Right lobe of liver (tissue), 6 donors: ENCODE data around the gene PARVB. TPM values are rescaled to one million over a fixed set of nuclear protein-coding genes. Genes with fewer than 3 reads are reported as not detected.
A peak's percentile ranks its signal among the peaks of the same experiment; 100 is the strongest.

Source experiments
- ATAC-seq, 4 donors: fragments of 200-7000 bp; cut with Tn5 transposase; one replicate each; pipeline ENCODE4 v1.9.1; 2020; ENCODE audit warnings: mild to moderate bottlenecking in 4 of 4, moderate library complexity in 4 of 4
- DNase-seq, 3 donors: peaks; one replicate each; pipeline ENCODE4 v3.0.0-alpha.2; 2020
- H3K27ac ChIP-seq, 3 donors: fragments of 200-600 bp; one replicate each; pipeline ENCODE4 v1.8.0; 2022
- H3K27me3 ChIP-seq, 2 donors: fragments of 200-600 bp; one replicate each; pipeline ENCODE4 v1.8.0; 2022
- H3K36me3 ChIP-seq, 4 donors: fragments of 200-600 bp; sonication (generic) in 1 of 4; one replicate each; pipeline versions ENCODE4 v1.5.1 to v1.8.0; 2017 to 2022; ENCODE audit warnings: control low read depth in 1 of 4
- H3K4me1 ChIP-seq, 4 donors: fragments of 200-600 bp; sonication (generic) in 1 of 4; one replicate each; pipeline versions ENCODE4 v1.5.1 to v1.8.0; 2017 to 2022; ENCODE audit warnings: control low read depth in 1 of 4
- H3K4me3 ChIP-seq, 3 donors: fragments of 200-600 bp; one replicate each; pipeline ENCODE4 v1.8.0; 2022
- H3K9me3 ChIP-seq, 4 donors: fragments of 200-600 bp; sonication (generic) in 1 of 4; one replicate each; pipeline versions ENCODE4 v1.5.1 to v1.8.0; 2017 to 2022; ENCODE audit warnings: control low read depth in 1 of 4
- POLR2A ChIP-seq: fragments of 450-650 bp; IDR thresholded peaks from one replicate; pipeline ENCODE4 v1.6.1; 2017; ENCODE audit warnings: antibody characterized with exemption, mild to moderate bottlenecking
- WGBS: methylation state at CpG from one replicate; pipeline ENCODE4 v1.1.6; 2018; ENCODE audit warnings: low coverage, low lambda C conversion rate; ENCODE audit not compliant: insufficient coverage; ENCODE audit errors: missing lambda C conversion rate; 5-methylcytosine and 5-hydroxymethylcytosine counted together
- intact Hi-C, 2 donors: fragments of 100-400 bp; cut with DNase I; formaldehyde crosslinking; loops; one replicate each; pipeline versions ENCODE4 v1.11.2 to v1.14.1; 2022
- total RNA-seq, 6 experiments: library from RNA; depleted of rRNA in 2 of 6; stranded (reverse); fragments of >200 nt in 2 of 6; fragmentation: NEBNext Ultra II Directional in 3 of 6; extraction: Animal tissue kit (Norgen Biotek cat#: 25700) in 3 of 6; gene quantifications; one replicate each; pipeline versions ENCODE4 v1.1.0 to v1.2.4, GENCODE V29; 2016 to 2023
- TF ChIP-seq, protein P1 (sequence below), 4 donors: fragments of 200-600 bp in 3 of 4; fragments of 450-650 bp in 1 of 4; IDR thresholded peaks; one replicate each; pipeline versions ENCODE4 v1.5.1 to v1.8.0; 2016 to 2022; ENCODE audit warnings: antibody characterized with exemption in 4 of 4, mild to moderate bottlenecking in 2 of 4
- donor health status: DM: no; HTN: yes; CAD: no.
- donor health status: DM: no; HTN: no; CAD: no.
- donor health status: DM: no; HTN: no; CAD: no.
- donor health status: DM: no; HTN: yes; CAD: no.
- donor health status: DM: no; HTN: yes; CAD: no.

The PARVB gene
- total RNA-seq, 6 experiments from 2014 or later: 14.2 to 21.3 (median 15.2) TPM

GRCh38 chr22:44042249-44043218 lies 18.4 kb downstream of the PARVB start:
- H3K27me3 ChIP-seq: no peaks in the 10 kb centered on the region
- no peaks in the 10 kb centered on the region for H3K9me3 ChIP-seq
- ATAC-seq: no peak
- H3K27ac ChIP-seq: no peak overlapping the region
- no peak for TF ChIP-seq POLR2A
- TF ChIP-seq, protein P1, sequence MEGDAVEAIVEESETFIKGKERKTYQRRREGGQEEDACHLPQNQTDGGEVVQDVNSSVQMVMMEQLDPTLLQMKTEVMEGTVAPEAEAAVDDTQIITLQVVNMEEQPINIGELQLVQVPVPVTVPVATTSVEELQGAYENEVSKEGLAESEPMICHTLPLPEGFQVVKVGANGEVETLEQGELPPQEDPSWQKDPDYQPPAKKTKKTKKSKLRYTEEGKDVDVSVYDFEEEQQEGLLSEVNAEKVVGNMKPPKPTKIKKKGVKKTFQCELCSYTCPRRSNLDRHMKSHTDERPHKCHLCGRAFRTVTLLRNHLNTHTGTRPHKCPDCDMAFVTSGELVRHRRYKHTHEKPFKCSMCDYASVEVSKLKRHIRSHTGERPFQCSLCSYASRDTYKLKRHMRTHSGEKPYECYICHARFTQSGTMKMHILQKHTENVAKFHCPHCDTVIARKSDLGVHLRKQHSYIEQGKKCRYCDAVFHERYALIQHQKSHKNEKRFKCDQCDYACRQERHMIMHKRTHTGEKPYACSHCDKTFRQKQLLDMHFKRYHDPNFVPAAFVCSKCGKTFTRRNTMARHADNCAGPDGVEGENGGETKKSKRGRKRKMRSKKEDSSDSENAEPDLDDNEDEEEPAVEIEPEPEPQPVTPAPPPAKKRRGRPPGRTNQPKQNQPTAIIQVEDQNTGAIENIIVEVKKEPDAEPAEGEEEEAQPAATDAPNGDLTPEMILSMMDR (IDR thresholded peaks at IDR 0.05): no peak
- no peak overlapping the region for H3K4me3 ChIP-seq
- H3K36me3 ChIP-seq: no peaks in the 10 kb centered on the region
- DNase-seq: no peak
- WGBS: 77% methylated on average over 15 of the region's 20 CpGs
- H3K4me1 ChIP-seq: no peaks in the 10 kb centered on the region
- intact Hi-C loops: no loop called here

GRCh38 chr22:44045145-44045544 lies 21.0 kb downstream of the PARVB start:
- 100% methylated on average over 1 of the region's 1 CpG for WGBS
- no peak for ATAC-seq
- intact Hi-C loops: no loop called here

GRCh38 chr22:44046485-44047141 lies 22.5 kb downstream of the PARVB start:
- 76% methylated on average over 3 of the region's 14 CpGs for WGBS
- peak in 1 of 4 donors; percentile 28 for ATAC-seq

More at GRCh38 chr22:44045145-44045544, 21.0 kb downstream of the PARVB start:
- Histone ChIP-seq H3K4me3 (no peak overlapping the region), H3K4me1 (no peaks in the 10 kb centered on the region), H3K9me3 (no peaks in the 10 kb centered on the region), H3K27ac (no peak overlapping the region), H3K27me3 (no peaks in the 10 kb centered on the region), H3K36me3 (no peaks in the 10 kb centered on the region)
- TF ChIP-seq POLR2A: no peak
- TF ChIP-seq, protein P1 (IDR thresholded peaks at IDR 0.05): no peak
- DNase-seq: no peak

GRCh38 chr22:44047891-44048301 lies 23.8 kb downstream of the PARVB start:
- intact Hi-C loops: no loop called here
- no peak for DNase-seq
- 34% methylated on average over 3 of the region's 9 CpGs for WGBS
- no peaks in the 10 kb centered on the region for H3K4me1 ChIP-seq
- no peak overlapping the region for H3K4me3 ChIP-seq
- no peaks in the 10 kb centered on the region for H3K27me3 ChIP-seq
- TF ChIP-seq, protein P1 (IDR thresholded peaks at IDR 0.05): no peak
- TF ChIP-seq POLR2A: no peak
- H3K36me3 ChIP-seq: no peaks in the 10 kb centered on the region
- peak overlapping the region in 1 of 3 donors; percentile 7 for H3K27ac ChIP-seq
- ATAC-seq: peak; percentile 27 to 44 (median 34)
- H3K9me3 ChIP-seq: no peaks in the 10 kb centered on the region

More at GRCh38 chr22:44046485-44047141, 22.5 kb downstream of the PARVB start:
- no peak for TF ChIP-seq POLR2A
- TF ChIP-seq, protein P1 (IDR thresholded peaks at IDR 0.05): no peak
- Histone ChIP-seq H3K4me1 (no peaks in the 10 kb centered on the region), H3K27ac (no peak overlapping the region), H3K27me3 (no peaks in the 10 kb centered on the region), H3K36me3 (no peaks in the 10 kb centered on the region), H3K9me3 (no peaks in the 10 kb centered on the region), H3K4me3 (no peak overlapping the region)
- no peak for DNase-seq
- intact Hi-C loops: no loop called here
